Inferior parietal cortex (tissue), 1 donor: ENCODE measurements around the gene MZT2A.
"Not testable (repeated sequence)": the region's sequence is repeated elsewhere in the genome, so short reads cannot be mapped to it uniquely, and the experiment has no call there.

Source experiments
- DNase-seq: peaks from one replicate; pipeline ENCODE4 v3.0.0-alpha.2; 2016; ENCODE audit errors: extremely low spot score

MZT2A gene

GRCh38 chr2:131520526-131520925, 28.3 kb upstream of the MZT2A start:
- no peak for DNase-seq

- DNase-seq, result not testable (repeated sequence)
Observed at GRCh38 chr2:131519871-131520470, 27.8 kb upstream of the MZT2A start.

GRCh38 chr2:131519466-131519865, 27.3 kb upstream of the MZT2A start:
- no peak for DNase-seq

GRCh38 chr2:131518531-131518930, 26.3 kb upstream of the MZT2A start:
- DNase-seq, result not testable (repeated sequence)

- DNase-seq, result not testable (repeated sequence)
Observed at GRCh38 chr2:131517856-131518255, 25.7 kb upstream of the MZT2A start.

- no peak for DNase-seq
Observed at GRCh38 chr2:131517106-131517831, 25.1 kb upstream of the MZT2A start.

GRCh38 chr2:131516621-131517020, 24.4 kb upstream of the MZT2A start:
- DNase-seq, result not testable (repeated sequence)

- DNase-seq, result no peak
Observed at GRCh38 chr2:131516011-131516410, 23.8 kb upstream of the MZT2A start.

- not testable (repeated sequence) for DNase-seq
Observed at GRCh38 chr2:131515235-131515634, 23.0 kb upstream of the MZT2A start.

GRCh38 chr2:131514408-131515166, 22.4 kb upstream of the MZT2A start:
- not testable (repeated sequence) for DNase-seq

GRCh38 chr2:131511969-131512870, 20.0 kb upstream of the MZT2A start:
- not testable (repeated sequence) for DNase-seq

- not testable (repeated sequence) for DNase-seq
Observed at GRCh38 chr2:131511291-131511968, 19.2 kb upstream of the MZT2A start.

GRCh38 chr2:131509615-131510014, 17.4 kb upstream of the MZT2A start:
- DNase-seq, result no peak

GRCh38 chr2:131504082-131504750, 12.0 kb upstream of the MZT2A start:
- not testable (repeated sequence) for DNase-seq

- not testable (repeated sequence) for DNase-seq
Observed at GRCh38 chr2:131503587-131503986, 11.4 kb upstream of the MZT2A start.

GRCh38 chr2:131498321-131498973, 6.2 kb upstream of the MZT2A start:
- DNase-seq, result not testable (repeated sequence)

- not testable (repeated sequence) for DNase-seq
Observed at GRCh38 chr2:131495506-131495905, 3.3 kb upstream of the MZT2A start.

GRCh38 chr2:131493199-131493968, 1.2 kb upstream of the MZT2A start:
- DNase-seq, result no peak
